ENCODE measurements around the gene TTC17. TPM values are rescaled to one million over a fixed set of nuclear protein-coding genes. Genes with fewer than 3 reads are reported as not detected.
"Not testable (repeated sequence)": the region's sequence is repeated elsewhere in the genome, so short reads cannot be mapped to it uniquely, and the experiment has no call there.

TTC17 gene
- total and polyA plus RNA-seq, 10 donors: 31.1 to 208 (median 109) TPM

- DNase-seq: no peak
- Histone ChIP-seq H3K9me3 (peaks cover 0 to 21% (median 6%) of the 10 kb centered on the region in 8 donors), H3K27me3 (replicated peaks in 1 of 7) (no peaks in the 10 kb centered on the region), H3K4me3 (no peak overlapping the region), H3K4me1 (no peaks in the 10 kb centered on the region), H3K36me3 (peaks cover 4 to 99% (median 64%) of the 10 kb centered on the region in 6 donors), H3K27ac (no peak overlapping the region)
- TF ChIP-seq CTCF (IDR thresholded peaks at IDR 0.05 in 8 of 11, conservative IDR thresholded peaks at IDR 0.05 in 3 of 11) (no peak), POLR2AphosphoS5 (IDR thresholded peaks at IDR 0.05) (no peak), POLR2A (IDR thresholded peaks at IDR 0.05) (no peak)
- WGBS, 5 donors: 64 to 96% (median 94%) methylated on average over 2 of the region's 2 CpGs
- intact Hi-C loops (cut with DNase I; ENCODE audit: low total_unique reads): no loop called here
Measured at GRCh38 chr11:43458486-43458885, 99.8 kb downstream of the TTC17 start.

GRCh38 chr11:43459246-43459645, 100.5 kb downstream of the TTC17 start:
- no peak overlapping the region for H3K4me3 ChIP-seq
- H3K27ac ChIP-seq: no peak overlapping the region
- peaks cover 0 to 27% (median 6%) of the 10 kb centered on the region in 8 donors for H3K9me3 ChIP-seq
- TF ChIP-seq POLR2A (IDR thresholded peaks at IDR 0.05) (no peak), POLR2AphosphoS5 (IDR thresholded peaks at IDR 0.05) (no peak), CTCF (IDR thresholded peaks at IDR 0.05 in 8 of 11, conservative IDR thresholded peaks at IDR 0.05 in 3 of 11) (no peak)
- DNase-seq: no peak
- H3K4me1 ChIP-seq: no peaks in the 10 kb centered on the region
- H3K27me3 ChIP-seq (replicated peaks in 1 of 7): no peaks in the 10 kb centered on the region
- intact Hi-C loops (cut with DNase I; ENCODE audit: low total_unique reads): no loop called here
- 97 to 100% (median 100%) methylated on average over 1 of the region's 1 CpG for WGBS, 5 donors
- H3K36me3 ChIP-seq: peaks cover 4 to 99% (median 64%) of the 10 kb centered on the region in 6 donors

DNA sequence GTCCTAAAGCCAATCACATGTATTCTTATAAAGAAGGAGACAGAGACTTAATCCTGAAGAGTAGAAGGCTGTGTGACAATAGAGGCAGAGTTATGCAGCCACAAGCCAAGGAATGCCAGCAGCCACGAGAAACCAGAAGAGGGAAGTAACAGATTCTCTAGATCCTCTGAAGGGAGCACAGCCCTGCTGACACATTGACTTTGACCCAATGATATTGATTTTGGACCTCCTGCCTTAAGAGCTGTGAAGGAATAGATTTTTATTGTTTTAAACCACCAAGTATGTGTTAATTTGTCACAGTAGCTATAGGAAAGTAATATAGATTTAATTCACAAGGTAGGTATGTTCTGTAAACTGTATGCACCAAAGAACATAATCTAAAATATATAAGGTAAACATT, 103.6 kb downstream of the TTC17 start:
- Histone ChIP-seq H3K4me3 (no peak overlapping the region), H3K27ac (no peak overlapping the region), H3K27me3 (replicated peaks in 1 of 7) (no peaks in the 10 kb centered on the region), H3K36me3 (peaks cover 4 to 100% (median 62%) of the 10 kb centered on the region in 6 donors), H3K4me1 (no peaks in the 10 kb centered on the region), H3K9me3 (peaks cover 0 to 58% (median 32%) of the 10 kb centered on the region in 8 donors)
- intact Hi-C loops (cut with DNase I; ENCODE audit: low total_unique reads): no loop called here
- 85 to 94% (median 90%) methylated on average over 1 of the region's 1 CpG for WGBS, 5 donors
- no peak for DNase-seq
- TF ChIP-seq POLR2AphosphoS5 (IDR thresholded peaks at IDR 0.05) (no peak), CTCF (IDR thresholded peaks at IDR 0.05 in 8 of 11, conservative IDR thresholded peaks at IDR 0.05 in 3 of 11) (no peak), POLR2A (IDR thresholded peaks at IDR 0.05) (no peak)

GRCh38 chr11:43467958-43468357, 109.2 kb downstream of the TTC17 start:
- Histone ChIP-seq H3K9me3 (peaks cover 0 to 79% (median 51%) of the 10 kb centered on the region in 8 donors), H3K4me3 (no peak overlapping the region), H3K36me3 (peaks cover 0 to 57% (median 27%) of the 10 kb centered on the region in 6 donors), H3K27ac (no peak overlapping the region), H3K27me3 (replicated peaks in 1 of 7) (no peaks in the 10 kb centered on the region), H3K4me1 (no peaks in the 10 kb centered on the region)
- intact Hi-C loops (cut with DNase I; ENCODE audit: low total_unique reads): no loop called here
- no peak for DNase-seq
- TF ChIP-seq POLR2AphosphoS5 (IDR thresholded peaks at IDR 0.05) (no peak), POLR2A (IDR thresholded peaks at IDR 0.05) (no peak), CTCF (IDR thresholded peaks at IDR 0.05 in 8 of 11, conservative IDR thresholded peaks at IDR 0.05 in 3 of 11) (no peak)

DNA sequence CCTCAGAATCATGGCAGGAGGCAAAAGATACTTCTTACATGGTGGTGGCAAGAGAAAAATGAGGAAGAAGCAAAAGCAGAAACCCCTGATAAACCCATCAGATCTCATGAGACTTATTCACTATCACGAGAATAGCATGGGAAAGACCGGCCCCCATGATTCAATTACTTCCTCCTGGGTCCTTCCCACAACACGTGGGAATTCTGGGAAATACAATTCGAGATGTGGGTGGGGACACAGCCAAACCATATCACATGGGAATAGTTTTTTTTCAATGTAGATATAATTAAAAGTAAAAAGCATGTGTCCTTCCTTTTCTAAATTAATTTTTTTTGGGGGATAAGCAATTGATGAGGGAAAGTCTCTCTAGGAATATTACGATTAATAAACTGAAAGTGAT, 118.8 kb downstream of the TTC17 start:
- intact Hi-C loops (cut with DNase I; ENCODE audit: low total_unique reads); H3K4me3 ChIP-seq; H3K27me3 ChIP-seq (replicated peaks in 1 of 7); DNase-seq; H3K27ac ChIP-seq; H3K4me1 ChIP-seq: not testable (repeated sequence)
- H3K9me3 ChIP-seq: peaks cover 9 to 96% (median 78%) of the 10 kb centered on the region in 8 donors
- WGBS, 5 donors: 81 to 96% (median 93%) methylated on average over 5 of the region's 5 CpGs
- peaks cover 0 to 26% (median 1%) of the 10 kb centered on the region in 6 donors for H3K36me3 ChIP-seq

All from spleen (tissue), 11 donors.